Stimulated activated CD8-positive, alpha-beta memory T cell treated with anti-CD3 and anti-CD28 coated beads, Interleukin-2, amount 100 ng/mL, for 48 hours (primary cell): ENCODE measurements around the gene TMEM203.
A peak's percentile ranks its signal among the peaks of the same experiment; 100 is the strongest.

Source experiments
- DNase-seq, 2 donors: peaks; one replicate each; pipeline ENCODE4 v3.0.0-alpha.2; 2020; ENCODE audit warnings: low read depth in 2 of 2

TMEM203 gene

DNA sequence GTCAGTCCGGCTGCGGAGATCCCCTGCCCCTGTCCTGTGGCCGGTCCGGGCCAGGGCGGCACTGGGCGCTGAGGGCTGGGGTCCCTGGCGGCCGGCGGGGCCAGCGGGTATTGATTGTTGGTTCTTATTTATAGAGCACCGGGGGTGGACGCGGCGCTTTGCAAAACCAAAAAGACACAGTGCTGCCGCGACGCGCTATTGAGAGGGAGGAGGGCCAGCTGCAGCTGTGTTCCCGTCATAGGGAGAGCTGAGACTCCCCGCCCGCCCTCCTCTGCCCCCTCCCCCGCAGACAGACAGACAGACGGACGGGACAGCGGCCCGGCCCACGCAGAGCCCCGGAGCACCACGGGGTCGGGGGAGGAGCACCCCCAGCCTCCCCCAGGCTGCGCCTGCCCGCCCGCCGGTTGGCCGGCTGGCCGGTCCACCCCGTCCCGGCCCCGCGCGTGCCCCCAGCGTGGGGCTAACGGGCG is 38.1 kb downstream of the TMEM203 start:
- no peak for DNase-seq

DNA sequence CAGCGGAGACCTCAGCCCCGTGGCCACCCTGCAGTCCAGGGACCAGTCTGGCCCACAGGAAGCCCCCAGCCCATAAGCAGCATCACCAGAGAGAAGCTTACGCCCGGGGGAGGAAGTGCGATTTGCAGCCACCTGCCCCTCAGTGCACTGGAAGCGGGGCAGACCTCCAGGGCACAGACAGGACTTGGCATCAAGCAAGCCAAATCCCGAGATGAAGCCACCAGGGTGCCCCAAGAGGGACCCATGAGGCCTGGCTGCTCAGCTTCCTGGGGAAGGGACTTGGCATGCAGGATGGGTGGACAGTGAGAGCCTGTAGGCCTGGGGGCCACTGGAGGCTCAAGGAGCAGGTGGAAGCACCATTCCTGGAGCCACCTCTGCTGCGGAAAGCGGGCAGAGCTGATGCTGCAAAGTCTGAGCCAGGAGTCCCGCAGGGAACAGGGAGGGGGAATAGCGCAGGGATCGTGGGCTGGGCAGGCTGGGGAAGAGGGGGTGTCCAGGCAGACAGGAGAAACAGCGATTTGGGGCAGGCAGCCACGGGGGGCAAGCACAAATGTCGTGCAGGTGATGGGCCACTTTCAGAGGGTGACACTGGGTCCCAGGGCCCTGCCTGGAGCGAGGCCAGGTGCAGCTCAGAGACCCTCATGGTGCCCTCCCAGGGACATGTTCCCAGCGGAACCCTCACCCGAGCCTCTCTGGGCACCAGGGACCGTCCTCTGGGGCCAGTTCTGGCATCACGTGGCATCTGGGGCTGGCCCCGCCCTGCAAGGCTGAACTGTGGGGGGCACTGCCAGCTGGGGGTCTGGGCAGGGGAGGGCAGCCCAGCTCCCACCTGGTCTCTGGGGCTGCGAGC is 38.8 kb downstream of the TMEM203 start:
- no peak for DNase-seq

DNA sequence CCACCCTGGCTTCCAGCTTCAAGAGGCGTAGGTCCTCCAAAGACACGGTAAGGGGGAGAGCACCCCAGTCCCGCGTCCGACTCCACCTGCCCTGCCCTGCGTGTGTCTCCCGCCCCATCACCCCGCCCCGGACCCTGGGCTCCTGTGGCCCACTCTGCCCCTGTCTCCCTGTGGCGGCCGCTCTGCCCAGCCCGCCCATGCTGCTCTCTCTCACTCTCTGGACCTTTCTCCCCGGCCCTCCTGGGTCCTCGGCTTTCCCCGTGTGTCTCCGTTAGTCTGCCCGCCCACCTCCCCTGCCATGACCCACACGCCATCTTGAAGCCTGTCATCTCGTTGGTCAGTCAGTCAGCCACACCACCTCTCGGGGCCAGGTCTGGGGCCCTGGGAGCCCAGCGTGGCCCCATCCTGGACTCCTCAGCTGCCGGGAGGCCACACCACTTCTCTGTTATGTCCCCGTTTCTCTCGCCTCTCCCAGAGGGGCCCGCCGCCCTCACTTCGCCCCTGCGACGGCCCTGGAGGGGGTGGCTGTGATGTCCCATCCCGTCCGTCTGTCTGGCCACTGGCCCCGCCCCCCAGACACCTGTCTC is 40.1 kb downstream of the TMEM203 start:
- DNase-seq = no peak

DNA sequence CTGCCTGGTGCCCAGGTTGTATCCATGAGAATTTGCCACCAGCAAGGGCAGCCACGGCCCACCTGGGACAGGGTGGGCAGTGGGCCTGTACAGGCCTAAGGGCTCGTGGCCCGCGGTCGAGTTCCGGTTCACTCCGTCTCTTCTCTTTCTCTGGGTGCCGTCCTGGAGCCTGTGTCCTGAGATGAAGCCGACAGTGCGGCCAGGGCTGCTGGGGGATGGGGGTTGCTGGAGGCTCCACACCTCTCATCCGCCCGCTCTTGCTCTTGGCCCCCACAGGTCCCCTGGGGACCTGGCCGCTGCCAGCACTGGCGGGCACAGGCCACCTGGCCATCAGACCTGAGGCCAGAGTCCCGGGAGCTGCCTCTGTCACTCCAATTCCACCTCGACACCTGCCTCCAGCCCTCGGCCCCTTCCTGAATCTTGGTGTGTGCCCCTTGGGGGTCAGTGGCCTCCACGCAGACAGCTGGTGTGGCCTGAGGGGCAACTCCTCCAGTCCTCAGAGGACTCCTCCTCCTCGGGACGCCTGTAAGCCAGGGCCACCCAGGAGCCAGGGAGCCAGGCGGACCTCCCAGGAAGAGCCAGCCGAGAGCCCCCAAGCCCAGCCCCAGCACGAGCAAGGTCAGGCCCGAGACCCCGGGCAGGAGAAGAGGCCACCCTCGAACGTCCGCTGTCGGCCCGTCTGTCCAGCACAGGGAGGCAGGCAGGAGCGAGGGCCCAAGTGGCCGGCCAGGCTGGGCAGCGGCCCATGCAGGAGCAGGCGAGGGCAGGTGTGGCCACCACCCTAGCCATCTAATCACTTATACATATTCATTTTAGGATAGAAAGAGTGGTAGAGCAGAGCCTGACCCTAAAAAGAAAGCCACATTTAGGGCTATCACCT is 40.8 kb downstream of the TMEM203 start:
- DNase-seq = no peak

DNA sequence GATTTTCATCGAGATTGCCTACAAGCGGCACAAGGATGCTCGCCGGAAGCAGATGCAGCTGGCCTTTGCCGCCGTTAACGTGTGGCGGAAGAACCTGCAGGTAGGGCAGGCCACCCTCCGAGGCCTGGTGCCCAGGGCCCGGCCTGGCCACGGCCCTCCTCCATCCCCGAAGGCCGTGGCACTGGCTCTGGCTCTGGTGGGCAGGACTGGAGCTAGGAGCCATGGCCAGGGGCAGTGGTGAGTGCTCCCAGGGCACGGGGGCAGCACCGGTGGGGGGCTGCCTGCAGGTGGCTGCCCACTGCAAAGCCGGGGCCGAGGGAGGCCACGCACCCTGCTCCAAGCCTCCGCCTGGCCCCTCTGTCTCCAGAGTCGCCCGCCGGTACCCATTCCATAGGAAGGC is 41.6 kb downstream of the TMEM203 start:
- DNase-seq = no peak

DNA sequence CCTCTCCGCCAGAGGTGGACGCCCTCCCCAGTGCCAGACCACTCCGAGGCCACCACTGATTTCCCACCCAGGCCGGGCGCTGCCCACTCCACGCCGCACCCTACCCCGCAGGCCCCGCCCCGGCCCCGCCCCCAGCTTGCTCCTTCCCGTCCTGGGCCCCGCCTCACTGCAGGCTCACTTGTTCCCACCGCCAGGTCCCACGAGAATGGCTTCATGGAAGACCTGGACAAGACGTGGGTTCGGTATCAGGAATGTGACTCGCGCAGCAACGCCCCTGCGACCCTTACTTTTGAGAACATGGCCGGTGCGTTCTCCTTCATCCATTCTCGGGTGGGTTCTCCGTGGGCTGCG is 42.1 kb downstream of the TMEM203 start:
- DNase-seq = no peak

DNA sequence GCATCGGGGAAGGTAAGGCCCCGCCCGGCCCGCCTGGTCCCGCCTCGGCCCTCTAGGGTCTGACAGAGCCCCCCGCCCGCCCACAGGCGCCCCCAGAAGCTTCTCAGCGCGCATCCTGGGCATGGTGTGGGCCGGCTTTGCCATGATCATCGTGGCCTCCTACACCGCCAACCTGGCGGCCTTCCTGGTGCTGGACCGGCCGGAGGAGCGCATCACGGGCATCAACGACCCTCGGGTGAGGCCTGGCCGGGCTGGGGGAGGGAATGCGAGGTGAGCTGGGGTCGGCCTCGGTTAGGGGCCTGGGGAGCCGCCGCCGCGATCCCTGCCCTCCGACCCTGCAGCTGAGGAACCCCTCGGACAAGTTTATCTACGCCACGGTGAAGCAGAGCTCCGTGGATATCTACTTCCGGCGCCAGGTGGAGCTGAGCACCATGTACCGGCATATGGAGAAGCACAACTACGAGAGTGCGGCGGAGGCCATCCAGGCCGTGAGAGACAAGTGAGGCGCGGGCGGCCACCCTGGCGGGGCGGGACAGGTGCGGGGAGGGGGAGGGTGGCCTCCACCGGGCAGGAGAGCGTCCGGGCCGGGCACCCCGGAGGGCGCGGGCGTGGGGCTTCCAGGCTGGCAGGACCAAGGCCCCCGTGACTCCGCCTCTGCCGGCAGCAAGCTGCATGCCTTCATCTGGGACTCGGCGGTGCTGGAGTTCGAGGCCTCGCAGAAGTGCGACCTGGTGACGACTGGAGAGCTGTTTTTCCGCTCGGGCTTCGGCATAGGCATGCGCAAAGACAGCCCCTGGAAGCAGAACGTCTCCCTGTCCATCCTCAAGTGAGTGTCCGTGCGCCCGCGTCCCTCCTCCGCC is 42.7 kb downstream of the TMEM203 start:
- no peak for DNase-seq

DNA sequence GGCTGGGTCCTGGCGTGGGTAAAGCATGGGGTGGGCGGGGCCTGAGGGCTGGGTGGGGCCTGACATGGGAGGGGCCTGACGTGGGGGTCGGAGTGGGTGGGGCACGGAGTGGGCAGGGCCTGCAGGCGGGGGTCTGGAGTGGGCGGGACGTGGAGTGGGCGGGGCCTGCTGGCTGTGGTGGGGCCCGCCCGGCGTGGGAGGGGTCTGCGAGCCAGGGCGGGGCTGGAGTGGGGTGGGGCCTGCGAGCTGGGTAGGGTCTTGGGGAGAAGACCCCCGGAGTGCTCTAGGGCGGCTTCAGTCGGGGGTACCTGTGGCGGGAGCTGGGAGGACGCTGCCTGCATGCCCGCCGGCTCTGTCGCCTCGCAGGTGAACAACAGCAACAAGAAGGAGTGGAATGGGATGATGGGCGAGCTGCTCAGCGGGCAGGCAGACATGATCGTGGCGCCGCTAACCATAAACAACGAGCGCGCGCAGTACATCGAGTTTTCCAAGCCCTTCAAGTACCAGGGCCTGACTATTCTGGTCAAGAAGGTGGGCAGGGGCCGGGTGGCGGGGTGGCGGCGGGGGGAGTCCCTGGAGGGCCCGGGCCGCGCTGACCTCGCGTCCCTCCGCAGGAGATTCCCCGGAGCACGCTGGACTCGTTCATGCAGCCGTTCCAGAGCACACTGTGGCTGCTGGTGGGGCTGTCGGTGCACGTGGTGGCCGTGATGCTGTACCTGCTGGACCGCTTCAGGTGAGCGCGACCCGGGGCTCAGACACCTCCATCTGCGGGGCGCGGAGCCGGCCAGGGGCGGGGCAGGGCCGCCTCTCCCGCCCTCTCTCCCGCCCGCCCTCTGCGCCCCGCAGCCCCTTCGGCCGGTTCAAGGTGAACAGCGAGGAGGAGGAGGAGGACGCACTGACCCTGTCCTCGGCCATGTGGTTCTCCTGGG is 43.6 kb downstream of the TMEM203 start:
- DNase-seq = no peak

DNA sequence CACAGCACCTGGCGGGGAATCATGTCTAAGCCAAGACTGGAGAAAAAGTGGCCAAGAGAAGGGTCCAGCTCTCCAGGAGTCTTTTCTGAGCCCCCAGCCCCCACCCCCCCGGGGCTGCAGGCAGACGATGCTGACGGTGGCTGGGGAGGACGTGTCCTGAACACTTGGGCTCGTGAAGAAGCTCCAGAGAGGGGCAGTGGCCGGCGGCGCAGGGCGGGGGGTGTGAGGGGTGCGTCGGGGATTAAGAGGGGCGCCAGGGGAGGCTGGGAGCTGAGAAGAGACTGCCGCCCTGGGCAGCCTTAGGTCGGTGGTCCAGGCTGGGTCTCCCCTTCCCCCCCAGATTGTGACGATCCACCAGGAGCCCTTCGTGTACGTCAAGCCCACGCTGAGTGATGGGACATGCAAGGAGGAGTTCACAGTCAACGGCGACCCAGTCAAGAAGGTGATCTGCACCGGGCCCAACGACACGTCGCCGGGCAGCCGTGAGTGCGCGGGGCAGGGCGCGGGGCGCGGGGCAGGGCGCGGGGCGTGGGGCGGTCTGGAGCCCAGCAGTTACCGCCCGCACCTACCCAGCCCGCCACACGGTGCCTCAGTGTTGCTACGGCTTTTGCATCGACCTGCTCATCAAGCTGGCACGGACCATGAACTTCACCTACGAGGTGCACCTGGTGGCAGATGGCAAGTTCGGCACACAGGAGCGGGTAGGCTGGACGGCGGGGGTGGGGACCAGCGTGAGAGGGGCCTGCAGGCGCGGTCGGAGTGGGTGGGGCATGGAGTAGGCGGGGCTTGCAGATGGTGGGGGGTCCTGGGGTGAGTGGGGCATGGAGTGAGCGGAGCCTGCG is 44.5 kb downstream of the TMEM203 start:
- DNase-seq = no peak

DNA sequence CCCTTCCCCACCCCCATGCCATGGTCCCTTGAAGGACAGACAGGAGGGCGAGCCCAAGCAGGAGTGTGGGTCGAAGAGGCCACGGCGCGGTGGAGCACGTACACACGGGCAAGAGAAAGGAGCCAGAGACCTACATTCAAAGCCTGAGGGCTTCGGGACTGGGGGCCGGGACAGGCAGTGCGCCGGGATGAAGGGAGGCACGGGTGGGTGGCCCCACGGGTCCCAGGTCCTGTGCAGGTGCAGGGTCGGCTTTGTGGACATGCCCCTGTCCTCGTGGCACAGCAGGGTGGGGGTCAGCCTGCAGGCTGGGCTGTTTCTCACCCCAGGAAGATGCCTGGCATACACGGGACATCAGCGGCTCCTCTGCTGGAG is 45.4 kb downstream of the TMEM203 start:
- no peak for DNase-seq

DNA sequence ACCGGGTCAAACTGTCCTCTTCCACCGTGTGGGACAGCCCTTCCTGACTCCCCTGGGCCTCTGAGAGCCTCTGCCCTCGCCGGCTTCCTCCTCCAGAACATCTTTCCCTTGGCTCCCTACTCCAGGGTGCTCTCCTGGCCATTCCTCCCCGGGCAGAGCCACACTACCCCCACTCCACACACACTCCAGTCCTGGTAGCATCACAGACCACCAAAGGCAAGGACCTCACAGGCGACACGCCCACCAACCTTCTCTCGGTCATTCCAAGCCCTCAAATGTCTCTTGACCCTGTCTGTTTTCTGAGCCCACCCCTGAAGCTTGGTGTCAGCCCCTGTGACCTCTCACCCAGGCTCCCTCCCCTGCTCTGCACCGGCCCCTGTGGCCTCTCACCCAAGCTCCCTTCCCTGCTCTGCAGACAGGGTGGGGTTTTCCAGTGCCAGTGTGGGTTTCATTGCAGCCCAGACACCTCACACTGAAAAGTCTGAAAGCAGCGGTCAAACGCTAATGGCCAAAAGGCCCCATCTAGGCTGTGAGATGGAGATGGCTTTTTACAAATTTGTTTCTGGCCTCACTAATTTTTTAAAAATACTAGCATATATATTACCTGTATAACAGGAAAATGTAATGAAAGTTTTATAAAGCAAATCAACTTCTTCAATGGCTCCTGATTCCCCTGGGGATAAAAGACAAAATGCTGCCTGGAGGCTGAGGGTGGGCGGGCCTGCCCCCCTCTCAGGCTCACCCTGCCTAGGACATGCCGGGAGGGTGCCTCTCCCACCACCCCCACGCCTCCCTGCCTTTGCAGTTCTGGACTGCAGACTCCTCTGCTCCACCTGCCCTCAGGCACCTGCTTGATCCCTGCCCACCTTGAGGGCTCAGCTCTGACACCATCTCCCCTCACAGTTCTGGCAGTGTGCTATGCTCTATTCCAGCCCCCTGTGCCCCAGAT is 46.1 kb downstream of the TMEM203 start:
- no peak for DNase-seq

DNA sequence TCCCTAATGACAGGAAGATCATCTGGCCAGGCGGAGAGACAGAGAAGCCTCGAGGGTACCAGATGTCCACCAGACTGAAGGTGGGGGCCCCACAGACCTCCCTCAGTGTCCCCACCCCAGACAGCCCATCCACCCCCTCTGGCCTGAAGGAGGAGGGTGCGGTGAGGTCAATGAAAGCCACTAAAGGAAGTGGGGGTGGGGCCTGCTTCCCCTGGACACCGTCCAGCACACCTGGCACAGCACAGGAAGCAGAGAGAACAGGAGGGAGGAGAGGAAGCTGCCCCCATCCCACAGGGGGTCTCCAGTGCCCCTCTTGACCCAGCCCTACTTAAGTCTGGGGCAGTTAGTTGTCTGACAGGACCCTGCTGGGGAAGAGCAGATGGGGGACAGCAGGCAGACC is 46.8 kb downstream of the TMEM203 start:
- no peak for DNase-seq

DNA sequence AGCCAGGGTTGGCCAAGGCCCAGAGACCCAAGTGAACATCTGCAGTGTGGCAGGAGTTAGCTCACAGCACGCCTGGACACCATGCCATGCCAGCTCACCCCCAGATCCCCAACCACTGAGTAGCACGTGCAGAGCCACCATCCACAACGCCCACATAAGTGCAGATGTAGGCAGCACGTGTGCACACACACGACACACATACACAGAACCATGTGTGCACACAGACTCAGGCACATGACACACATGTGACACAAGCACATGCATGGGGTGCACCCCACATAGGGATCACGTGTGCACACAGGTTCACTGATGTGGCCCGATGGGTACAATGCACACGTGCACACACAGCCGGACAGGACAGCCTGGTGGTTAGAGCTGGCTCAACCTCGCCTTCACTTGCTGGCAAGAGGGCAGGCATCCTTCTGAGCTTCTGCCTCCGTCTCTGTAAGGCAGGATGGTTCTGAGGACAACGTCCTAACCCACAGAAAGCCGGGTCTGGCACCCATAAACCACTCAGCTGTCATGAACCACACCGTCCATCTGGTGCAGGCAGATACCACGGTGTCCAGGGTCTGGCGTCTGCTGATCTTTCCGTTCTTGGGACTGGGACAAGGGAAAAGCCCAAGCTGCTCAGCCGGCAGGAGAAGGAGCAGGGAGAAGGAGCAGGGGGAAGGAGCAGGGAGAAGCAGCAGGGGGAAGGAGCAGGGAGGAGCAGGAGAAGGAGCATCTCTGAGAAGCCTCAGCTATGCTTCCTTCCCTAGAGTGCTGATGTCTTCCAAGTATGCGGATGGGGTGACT is 47.6 kb downstream of the TMEM203 start:
- DNase-seq = no peak

DNA sequence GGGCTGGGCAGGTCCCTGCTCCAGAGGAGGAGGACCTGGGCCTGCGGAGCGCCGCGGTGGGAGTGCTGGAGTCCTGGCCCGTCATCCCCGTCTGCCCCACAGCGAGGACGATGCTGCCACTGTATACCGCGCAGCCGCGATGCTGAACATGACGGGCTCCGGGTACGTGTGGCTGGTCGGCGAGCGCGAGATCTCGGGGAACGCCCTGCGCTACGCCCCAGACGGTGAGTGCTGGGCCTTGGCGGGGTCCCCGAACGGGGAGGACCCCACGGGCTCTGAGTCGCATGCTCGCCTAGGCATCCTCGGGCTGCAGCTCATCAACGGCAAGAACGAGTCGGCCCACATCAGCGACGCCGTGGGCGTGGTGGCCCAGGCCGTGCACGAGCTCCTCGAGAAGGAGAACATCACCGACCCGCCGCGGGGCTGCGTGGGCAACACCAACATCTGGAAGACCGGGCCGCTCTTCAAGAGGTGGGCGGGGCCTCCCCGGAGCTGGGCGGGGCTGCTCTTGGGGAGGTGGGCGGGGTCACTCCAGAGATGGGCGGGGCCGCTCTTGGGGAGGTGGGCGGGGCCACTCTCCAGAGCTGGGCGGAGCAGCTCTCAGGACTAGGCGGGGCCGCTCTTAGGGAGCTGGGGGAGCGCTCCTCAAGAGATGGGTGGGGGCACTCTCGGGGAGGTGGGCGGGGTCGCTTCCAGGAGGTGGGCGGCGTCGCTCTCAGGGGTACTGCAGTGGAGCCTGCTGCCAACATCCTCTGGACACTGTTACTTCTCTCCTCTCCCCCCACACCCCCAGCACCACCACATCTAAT is 48.7 kb downstream of the TMEM203 start:
- DNase-seq = peak; percentile 50 to 58
